GM19324 (cell line): Measurements from ENCODE around the gene OSBPL1A.
A peak's percentile ranks its signal among the peaks of the same experiment; 100 is the strongest.
"Not testable (repeated sequence)": the region's sequence is repeated elsewhere in the genome, so short reads cannot be mapped to it uniquely, and the experiment has no call there.

Source experiments
- ATAC-seq: cut with Tn5 transposase; IDR thresholded peaks from one replicate; pipeline ENCODE4 v1.9.1; 2021; ENCODE audit warnings: mild to moderate bottlenecking, moderate library complexity; ENCODE audit not compliant: unreplicated experiment, low FRiP score

Gene OSBPL1A

GRCh38 chr18:24195296-24196053 lies 202.1 kb downstream of the OSBPL1A start:
- no peak for ATAC-seq

DNA sequence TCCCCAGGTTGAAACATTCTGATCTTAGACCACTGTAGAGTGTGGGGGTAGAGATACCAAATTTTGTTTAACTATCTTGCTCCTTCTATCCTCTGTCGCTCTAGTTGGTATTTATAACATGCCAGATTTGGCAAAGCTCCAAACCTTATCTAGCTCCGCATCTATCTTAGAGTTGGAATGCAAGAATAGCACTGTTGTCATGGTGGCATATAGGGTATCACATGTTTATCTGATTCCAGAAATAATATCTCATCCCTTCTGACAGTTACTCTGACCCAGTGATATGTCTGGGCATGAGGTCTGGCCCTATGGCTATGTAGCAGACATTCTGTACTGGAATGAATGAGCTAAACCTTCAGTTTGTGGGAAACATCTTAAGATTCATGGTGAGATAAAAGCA lies 207.0 kb downstream of the OSBPL1A start:
- ATAC-seq, result no peak

- no peak for ATAC-seq
Observed at GRCh38 chr18:24189664-24190346, 207.8 kb downstream of the OSBPL1A start.

DNA sequence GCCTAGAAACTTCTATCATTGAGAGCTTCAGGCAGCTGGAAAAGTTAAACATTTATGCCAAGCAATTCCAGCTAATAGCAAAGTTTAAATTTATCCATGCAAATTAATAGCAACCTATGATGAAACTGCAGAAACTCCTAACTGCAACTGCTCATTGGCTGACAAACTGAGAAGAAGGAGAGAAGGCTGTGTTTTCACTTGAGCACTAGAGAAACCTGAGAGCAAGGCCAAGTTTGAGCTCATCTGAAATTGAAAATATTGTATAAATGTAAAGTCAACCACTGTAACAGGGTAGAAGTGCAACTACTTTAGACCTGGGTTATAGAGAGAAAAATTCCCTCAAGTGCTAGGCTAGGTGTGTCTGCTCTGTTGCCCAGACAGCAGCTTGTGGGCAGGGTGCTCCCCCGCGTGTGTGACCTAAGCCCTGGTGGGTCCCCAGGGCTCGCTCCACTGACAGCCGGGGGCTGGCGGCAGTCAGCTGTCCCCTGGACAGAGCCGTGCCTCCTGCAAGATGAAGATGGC lies 208.6 kb downstream of the OSBPL1A start:
- ATAC-seq, result peak; percentile 52

DNA sequence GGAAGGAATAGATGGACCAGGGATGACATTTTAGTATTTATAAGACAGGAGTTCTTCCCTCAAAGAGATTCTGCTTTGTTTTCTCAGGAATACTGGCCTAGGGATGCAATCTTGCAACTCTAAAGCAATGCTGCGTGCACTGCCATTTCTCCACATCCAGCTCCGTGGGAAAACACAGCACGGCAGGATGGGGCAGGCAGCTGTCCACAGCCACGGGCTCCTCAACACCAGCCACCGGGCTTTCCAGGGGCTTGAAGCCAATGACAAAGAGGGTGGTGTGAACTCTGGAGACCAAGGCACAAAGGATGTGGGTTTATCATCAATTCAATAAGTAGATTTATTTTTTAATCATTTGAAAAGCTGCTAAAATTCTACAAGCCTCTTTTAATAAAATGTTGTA lies 209.5 kb downstream of the OSBPL1A start:
- no peak for ATAC-seq

DNA sequence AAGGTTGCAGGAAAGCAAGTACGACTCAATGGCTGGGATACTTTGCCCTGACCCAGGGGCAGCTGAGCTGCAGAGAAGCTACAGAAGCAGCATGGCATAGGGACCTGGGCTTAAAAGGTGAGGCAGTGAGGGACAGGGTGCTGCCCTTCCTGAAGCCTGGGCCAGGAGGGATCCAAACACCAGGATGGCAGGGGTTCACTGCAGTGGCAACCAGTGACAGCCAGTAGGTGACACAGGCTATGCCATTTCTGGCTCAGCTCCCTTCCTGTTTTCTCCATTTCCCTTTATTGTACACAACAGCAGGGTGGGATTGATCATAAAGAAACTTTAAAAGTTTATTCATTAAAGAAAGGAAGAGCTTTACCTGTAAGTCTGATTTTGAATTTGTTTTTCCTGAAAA lies 209.9 kb downstream of the OSBPL1A start:
- no peak for ATAC-seq

DNA sequence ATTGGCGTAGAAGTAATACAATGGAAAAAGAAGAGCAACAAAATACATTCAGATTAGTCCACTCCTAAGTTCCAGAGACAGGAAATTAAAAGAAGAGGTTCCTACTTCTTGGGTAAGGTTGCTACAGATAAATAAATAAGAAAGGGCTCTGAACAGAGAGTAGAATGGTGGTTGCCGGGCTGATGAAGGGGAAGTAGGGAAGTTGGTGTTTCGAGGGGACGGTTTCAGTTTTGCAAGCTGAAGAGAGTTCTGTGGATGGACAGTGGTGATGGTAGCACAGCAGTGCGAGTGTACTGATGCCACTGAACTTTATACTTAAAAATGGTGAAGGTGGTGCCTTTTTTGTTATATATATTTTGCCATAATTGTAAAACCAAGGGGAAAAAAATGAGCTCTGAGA lies 210.6 kb downstream of the OSBPL1A start:
- peak; percentile 54 for ATAC-seq

- ATAC-seq, result no peak
Observed at GRCh38 chr18:24185805-24186204, 211.8 kb downstream of the OSBPL1A start.

GRCh38 chr18:24181806-24182205 lies 215.8 kb downstream of the OSBPL1A start:
- no peak for ATAC-seq

GRCh38 chr18:24180048-24180447 lies 217.6 kb downstream of the OSBPL1A start:
- ATAC-seq, result no peak

DNA sequence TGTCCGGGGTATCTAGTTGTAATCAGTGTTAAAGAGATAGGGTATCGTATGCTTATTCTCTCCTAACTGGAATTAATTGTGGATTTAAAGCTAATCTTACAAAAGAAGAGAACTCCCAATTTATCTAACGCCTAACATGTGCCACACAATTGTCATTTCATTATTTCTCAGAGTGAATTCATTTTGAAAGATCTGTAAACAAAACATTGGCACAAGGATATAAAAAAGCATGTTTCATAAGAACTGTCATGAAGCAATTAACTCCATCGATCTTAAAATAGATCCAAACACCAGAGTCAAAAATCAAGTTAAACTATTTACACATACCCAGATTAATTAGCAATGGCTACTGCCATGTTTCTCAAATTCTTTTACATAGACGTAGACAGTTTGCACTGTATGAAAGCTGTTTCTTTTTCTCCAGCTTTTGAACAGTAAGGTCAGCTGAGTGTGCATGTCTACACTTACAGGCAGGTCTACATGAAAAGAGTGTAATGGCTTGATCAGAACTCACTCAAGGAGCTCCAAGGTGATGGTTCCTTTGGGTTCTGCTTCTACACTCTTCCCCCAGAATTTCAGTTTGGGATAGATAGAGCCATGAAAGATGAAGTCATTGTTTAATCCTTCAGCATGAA lies 220.0 kb downstream of the OSBPL1A start:
- no peak for ATAC-seq

DNA sequence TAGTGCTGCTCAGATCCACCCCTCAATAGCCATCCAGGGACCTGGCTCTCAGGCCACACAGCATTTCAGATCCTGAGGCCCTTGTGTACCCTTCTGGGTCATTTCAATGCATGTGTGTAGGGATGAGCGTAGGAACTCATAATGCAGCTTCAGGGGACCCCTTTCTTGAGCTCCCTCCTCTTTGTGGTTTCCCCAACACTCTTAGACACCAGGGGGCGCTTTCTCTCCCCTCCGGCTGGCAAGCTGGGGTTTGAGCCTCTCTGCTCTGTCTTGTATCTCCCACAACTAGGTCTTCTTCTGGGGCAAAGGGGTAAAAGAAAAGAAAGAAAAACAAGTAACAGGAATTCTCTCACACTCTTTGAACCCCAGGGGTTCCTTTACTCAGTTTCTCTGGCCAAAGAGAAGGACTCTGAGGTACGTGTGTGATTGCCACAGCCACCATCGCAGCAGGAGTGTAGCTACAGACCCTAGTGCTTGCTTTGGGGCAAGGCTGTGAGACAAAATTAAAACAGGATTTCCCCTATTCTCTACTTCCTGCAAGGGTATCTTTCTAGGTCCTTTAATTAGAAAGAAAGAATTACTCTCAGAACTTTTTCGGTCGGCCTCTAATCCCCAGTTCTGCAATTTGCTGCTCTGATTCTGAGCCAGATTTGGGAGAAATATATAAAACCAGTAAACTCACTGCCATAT lies 220.8 kb downstream of the OSBPL1A start:
- peak; percentile 70 for ATAC-seq

DNA sequence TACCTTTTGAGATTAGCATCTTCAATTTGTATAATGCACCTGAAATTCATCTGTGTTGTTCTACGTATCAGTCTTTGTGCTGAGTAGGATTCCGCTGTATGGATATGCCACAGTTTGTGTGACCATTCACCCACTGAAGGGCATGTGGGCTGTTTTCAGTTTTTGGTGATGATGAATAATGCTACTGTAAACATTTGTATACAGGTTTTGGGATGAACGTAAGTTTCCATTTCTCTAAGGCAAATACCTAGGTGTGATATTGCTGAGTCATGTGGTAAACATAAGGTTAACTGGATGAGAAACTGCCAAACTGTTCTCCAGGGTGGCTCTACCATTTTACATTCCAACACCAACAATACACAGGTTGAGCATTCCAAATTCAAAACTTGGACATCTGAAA lies 223.6 kb downstream of the OSBPL1A start:
- ATAC-seq, result no peak

GRCh38 chr18:24170360-24170759 lies 227.3 kb downstream of the OSBPL1A start:
- ATAC-seq, result no peak

- no peak for ATAC-seq
Observed at GRCh38 chr18:24168496-24168895, 229.1 kb downstream of the OSBPL1A start.

GRCh38 chr18:24161304-24161703 lies 236.3 kb downstream of the OSBPL1A start:
- ATAC-seq, result no peak

- ATAC-seq, result no peak
Observed at GRCh38 chr18:24160086-24160485, 237.5 kb downstream of the OSBPL1A start.

GRCh38 chr18:24157855-24158254 lies 239.8 kb downstream of the OSBPL1A start:
- ATAC-seq, result no peak

GRCh38 chr18:24153397-24153796 lies 244.2 kb downstream of the OSBPL1A start:
- ATAC-seq, result no peak

DNA sequence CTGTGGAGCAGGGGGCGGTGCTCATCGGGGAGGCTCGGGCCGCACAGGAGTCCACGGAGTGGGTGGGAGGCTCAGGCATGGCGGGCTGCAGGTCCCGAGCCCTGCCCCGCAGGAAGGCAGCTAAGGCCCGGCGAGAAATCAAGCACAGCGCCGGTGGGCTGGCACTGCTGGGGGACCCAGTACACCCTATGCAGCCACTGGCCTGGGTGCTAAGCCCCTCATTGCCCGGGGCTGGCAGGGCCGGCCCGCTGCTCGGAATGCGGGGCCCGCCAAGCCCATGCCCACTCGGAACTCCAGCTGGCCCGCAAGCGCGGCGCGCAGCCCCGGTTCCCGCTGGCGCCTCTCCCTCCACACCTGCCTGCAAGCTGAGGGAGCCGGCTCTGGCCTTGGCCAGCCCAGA lies 248.0 kb downstream of the OSBPL1A start:
- not testable (repeated sequence) for ATAC-seq

GRCh38 chr18:24142376-24142775 lies 255.2 kb downstream of the OSBPL1A start:
- ATAC-seq, result no peak
